Spleen (tissue), 7 donors: ENCODE data around the gene COL5A1.

Experiments
- POLR2A ChIP-seq, 3 donors: fragments of 450-650 bp; IDR thresholded peaks; one replicate each; pipeline ENCODE4 v1.5.1; 2017; ENCODE audit warnings: antibody characterized with exemption in 3 of 3, mild to moderate bottlenecking in 1 of 3
- TF ChIP-seq, protein P1 (sequence below), 11 experiments: fragments of 200-600 bp in 7 of 11; fragments of 450-650 bp in 4 of 11; sonication (generic) in 4 of 11; IDR thresholded peaks in 8 of 11; conservative IDR thresholded peaks in 3 of 11; 1 replicate in 7 of 11; 2 replicates in 4 of 11; pipeline versions ENCODE4 v1.4.0 to v1.8.0; 2016 to 2021; ENCODE audit warnings: antibody characterized with exemption in 11 of 11, inconsistent platforms in 4 of 11, mild to moderate bottlenecking in 1 of 11
- donor health status: DM: no; HTN: no; CAD: no; lungs with moderate emphysema.
- donor health status: DM: no; HTN: no; CAD: no.
- donor health status: DM: no; HTN: no; CAD: no.

DNA sequence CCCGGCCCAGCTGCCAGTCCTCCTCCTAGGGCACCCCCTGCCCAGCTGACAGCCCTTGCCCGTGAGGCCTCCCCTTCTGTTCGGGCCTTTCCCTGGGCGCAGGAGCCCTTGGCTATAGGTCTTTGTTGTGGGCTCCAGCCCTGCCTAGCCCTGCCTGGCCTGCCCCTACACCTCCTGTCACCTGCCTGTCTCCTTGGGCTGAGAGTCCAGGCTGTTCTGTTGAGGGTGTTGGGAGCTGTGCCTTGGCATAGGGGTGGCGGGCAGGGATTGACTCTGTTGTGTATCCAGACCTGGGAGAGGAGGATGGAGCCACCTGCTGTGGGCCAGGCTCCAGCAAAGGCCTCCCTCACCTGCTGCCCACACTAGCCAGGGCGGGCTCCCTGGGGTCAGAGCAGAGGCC, 250.6 kb downstream of the COL5A1 start:
- TF ChIP-seq, protein P1, sequence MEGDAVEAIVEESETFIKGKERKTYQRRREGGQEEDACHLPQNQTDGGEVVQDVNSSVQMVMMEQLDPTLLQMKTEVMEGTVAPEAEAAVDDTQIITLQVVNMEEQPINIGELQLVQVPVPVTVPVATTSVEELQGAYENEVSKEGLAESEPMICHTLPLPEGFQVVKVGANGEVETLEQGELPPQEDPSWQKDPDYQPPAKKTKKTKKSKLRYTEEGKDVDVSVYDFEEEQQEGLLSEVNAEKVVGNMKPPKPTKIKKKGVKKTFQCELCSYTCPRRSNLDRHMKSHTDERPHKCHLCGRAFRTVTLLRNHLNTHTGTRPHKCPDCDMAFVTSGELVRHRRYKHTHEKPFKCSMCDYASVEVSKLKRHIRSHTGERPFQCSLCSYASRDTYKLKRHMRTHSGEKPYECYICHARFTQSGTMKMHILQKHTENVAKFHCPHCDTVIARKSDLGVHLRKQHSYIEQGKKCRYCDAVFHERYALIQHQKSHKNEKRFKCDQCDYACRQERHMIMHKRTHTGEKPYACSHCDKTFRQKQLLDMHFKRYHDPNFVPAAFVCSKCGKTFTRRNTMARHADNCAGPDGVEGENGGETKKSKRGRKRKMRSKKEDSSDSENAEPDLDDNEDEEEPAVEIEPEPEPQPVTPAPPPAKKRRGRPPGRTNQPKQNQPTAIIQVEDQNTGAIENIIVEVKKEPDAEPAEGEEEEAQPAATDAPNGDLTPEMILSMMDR (IDR thresholded peaks at IDR 0.05 in 8 of 11, conservative IDR thresholded peaks at IDR 0.05 in 3 of 11) = no peak
- TF ChIP-seq POLR2A (IDR thresholded peaks at IDR 0.05) = no peak
